A204.1 (cell line): ENCODE data around the gene ALPK1.
"Not testable (repeated sequence)": the region's sequence is repeated elsewhere in the genome, so short reads cannot be mapped to it uniquely, and the experiment has no call there.

ENCODE experiments used
- FAIRE-seq: peaks from 2 replicates; lab custom pipeline; 2012; peaks lifted over from hg19 to GRCh38; lab: Jason Lieb, UNC

The ALPK1 gene

GRCh38 chr4:112296949-112297880 lies at the start of gene ALPK1:
Gene ALPK1 (plus strand): TSS chr4:112297369.
- no peak for FAIRE-seq

- no peak for FAIRE-seq
These were observed 46.0 kb upstream of the ALPK1 start for GRCh38 chr4:112251019-112251643.

- no peak for FAIRE-seq
These were observed 44.9 kb upstream of the ALPK1 start for GRCh38 chr4:112252234-112252633.

- FAIRE-seq, result no peak
These were observed 43.7 kb upstream of the ALPK1 start for GRCh38 chr4:112253382-112254000.

- FAIRE-seq, result no peak
These were observed 40.1 kb upstream of the ALPK1 start for GRCh38 chr4:112257098-112257497.

GRCh38 chr4:112266823-112267222 lies 30.3 kb upstream of the ALPK1 start:
- peak; percentile 95 for FAIRE-seq

- FAIRE-seq, result peak; percentile 32
These were observed 27.1 kb upstream of the ALPK1 start for GRCh38 chr4:112270051-112270450.

- no peak for FAIRE-seq
These were observed 26.3 kb upstream of the ALPK1 start for GRCh38 chr4:112270640-112271421.

GRCh38 chr4:112272292-112272691 lies 24.9 kb upstream of the ALPK1 start:
- no peak for FAIRE-seq

GRCh38 chr4:112274959-112275358 lies 22.2 kb upstream of the ALPK1 start:
- no peak for FAIRE-seq

GRCh38 chr4:112276113-112276512 lies 21.1 kb upstream of the ALPK1 start:
- no peak for FAIRE-seq

GRCh38 chr4:112277220-112277619 lies 19.9 kb upstream of the ALPK1 start:
- FAIRE-seq, result no peak

GRCh38 chr4:112277705-112278448 lies 19.3 kb upstream of the ALPK1 start:
- FAIRE-seq, result no peak

GRCh38 chr4:112279025-112279881 lies 17.9 kb upstream of the ALPK1 start:
- no peak for FAIRE-seq

GRCh38 chr4:112279882-112280315 lies 17.3 kb upstream of the ALPK1 start:
- no peak for FAIRE-seq

GRCh38 chr4:112280386-112281056 lies 16.6 kb upstream of the ALPK1 start:
- FAIRE-seq, result no peak

- not testable (repeated sequence) for FAIRE-seq
These were observed 15.2 kb upstream of the ALPK1 start for GRCh38 chr4:112281895-112282398.

GRCh38 chr4:112282860-112283667 lies 14.1 kb upstream of the ALPK1 start:
- no peak for FAIRE-seq

- FAIRE-seq, result no peak
These were observed 13.0 kb upstream of the ALPK1 start for GRCh38 chr4:112284166-112284565.
